Body of pancreas (tissue), 4 donors: ENCODE results near the gene HMCN2. TPM values are rescaled to one million over a fixed set of nuclear protein-coding genes. Genes with fewer than 3 reads are reported as not detected.

Experiments used
- ATAC-seq: fragments of 150-250 bp; one replicate; pipeline ENCODE4 v1.9.1; 2016
- DNase-seq, 4 donors: peaks; one replicate each; pipeline ENCODE4 v3.0.0-alpha.2; 2019
- H3K27ac ChIP-seq, 4 donors: fragments of 200-600 bp; sonication (generic); 1 replicate in 3 of 4; 2 replicates in 1 of 4; pipeline versions ENCODE4 v1.5.1 to v1.6.1; 2016 to 2019; ENCODE audit warnings: mild to moderate bottlenecking in 1 of 4, mixed read lengths in 1 of 4, moderate library complexity in 1 of 4
- H3K27me3 ChIP-seq, 2 donors: fragments of 200-600 bp; sonication (generic); one replicate each; pipeline ENCODE4 v1.6.0; 2016; ENCODE audit warnings: mild to moderate bottlenecking in 1 of 2
- H3K36me3 ChIP-seq, 2 donors: fragments of 200-600 bp; sonication (generic); replicated peaks in 1 of 2; 2 replicates each; pipeline ENCODE4 v1.5.1; 2016; ENCODE audit warnings: low read depth in 2 of 2; ENCODE audit not compliant: insufficient read depth in 1 of 2
- H3K4me1 ChIP-seq: fragments of 200-600 bp; sonication (generic); one replicate; pipeline ENCODE4 v1.6.0; 2016
- H3K4me3 ChIP-seq, 2 donors: fragments of 200-600 bp; sonication (generic); 1 replicate in 1 of 2; 2 replicates in 1 of 2; pipeline ENCODE4 v1.5.1; 2016 to 2019
- H3K9me3 ChIP-seq, 3 donors: fragments of 200-600 bp; sonication (generic); 1 replicate in 2 of 3; 2 replicates in 1 of 3; pipeline ENCODE4 v1.5.1; 2016
- POLR2A ChIP-seq, 3 donors: fragments of 450-650 bp; IDR thresholded peaks; one replicate each; pipeline ENCODE4 v1.6.1; 2016; ENCODE audit warnings: antibody characterized with exemption in 3 of 3, mild to moderate bottlenecking in 2 of 3
- WGBS, 2 donors: methylation state at CpG; one replicate each; pipeline ENCODE4 v1.1.5; 2017; 5-methylcytosine and 5-hydroxymethylcytosine counted together
- intact Hi-C: fragments of 100-400 bp; cut with DNase I; formaldehyde crosslinking; loops from one replicate; pipeline ENCODE4 v1.15.1; 2023
- total RNA-seq, 2 donors: library from RNA; depleted of rRNA; stranded (reverse); fragments of >200 nt; gene quantifications; one replicate each; pipeline ENCODE4 v1.1.0, GENCODE V29; 2016
- TF ChIP-seq, protein P1 (sequence below), 7 experiments: fragments of 450-650 bp in 4 of 7; fragments of 200-600 bp in 3 of 7; sonication (generic) in 3 of 7; IDR thresholded peaks; one replicate each; pipeline ENCODE4 v1.5.1; 2016 to 2019; ENCODE audit warnings: antibody characterized with exemption in 7 of 7

Gene HMCN2
- total RNA-seq, 2 donors from 2014 or later: 0.78 to 3.6 TPM

DNA sequence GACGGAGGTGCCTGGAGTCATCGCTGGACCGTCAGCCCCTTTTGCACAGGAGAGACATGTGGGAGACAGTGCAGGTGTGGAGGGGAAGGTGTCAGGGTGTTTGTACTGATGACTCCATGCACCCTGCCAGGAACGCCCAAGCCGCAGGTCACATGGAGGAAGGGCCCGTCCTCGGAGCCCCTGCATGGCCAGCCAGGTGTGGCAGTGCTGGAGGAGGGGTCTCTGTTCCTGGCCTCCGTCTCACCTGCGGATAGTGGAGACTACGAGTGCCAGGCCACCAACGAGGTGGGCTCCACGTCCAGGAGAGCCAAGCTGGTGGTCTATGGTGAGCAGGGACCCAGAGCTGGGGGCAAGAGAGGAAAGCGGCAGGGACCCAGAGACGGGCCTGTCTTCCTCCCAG lies 81.5 kb downstream of the HMCN2 start:
- ATAC-seq (no peak), DNase-seq (no peak)
- Histone ChIP-seq H3K27me3 (peaks cover 0 to 3% of the 10 kb centered on the region in 2 donors), H3K27ac (no peak overlapping the region), H3K36me3 (no peaks in the 10 kb centered on the region), H3K9me3 (no peaks in the 10 kb centered on the region), H3K4me3 (no peak overlapping the region), H3K4me1 (no peaks in the 10 kb centered on the region)
- intact Hi-C loops: no loop called here
- 38% methylated on average over 8 to 10 of the region's 14 CpGs for WGBS, 2 donors
- no peak for TF ChIP-seq POLR2A (IDR thresholded peaks at IDR 0.05)
- TF ChIP-seq, protein P1, sequence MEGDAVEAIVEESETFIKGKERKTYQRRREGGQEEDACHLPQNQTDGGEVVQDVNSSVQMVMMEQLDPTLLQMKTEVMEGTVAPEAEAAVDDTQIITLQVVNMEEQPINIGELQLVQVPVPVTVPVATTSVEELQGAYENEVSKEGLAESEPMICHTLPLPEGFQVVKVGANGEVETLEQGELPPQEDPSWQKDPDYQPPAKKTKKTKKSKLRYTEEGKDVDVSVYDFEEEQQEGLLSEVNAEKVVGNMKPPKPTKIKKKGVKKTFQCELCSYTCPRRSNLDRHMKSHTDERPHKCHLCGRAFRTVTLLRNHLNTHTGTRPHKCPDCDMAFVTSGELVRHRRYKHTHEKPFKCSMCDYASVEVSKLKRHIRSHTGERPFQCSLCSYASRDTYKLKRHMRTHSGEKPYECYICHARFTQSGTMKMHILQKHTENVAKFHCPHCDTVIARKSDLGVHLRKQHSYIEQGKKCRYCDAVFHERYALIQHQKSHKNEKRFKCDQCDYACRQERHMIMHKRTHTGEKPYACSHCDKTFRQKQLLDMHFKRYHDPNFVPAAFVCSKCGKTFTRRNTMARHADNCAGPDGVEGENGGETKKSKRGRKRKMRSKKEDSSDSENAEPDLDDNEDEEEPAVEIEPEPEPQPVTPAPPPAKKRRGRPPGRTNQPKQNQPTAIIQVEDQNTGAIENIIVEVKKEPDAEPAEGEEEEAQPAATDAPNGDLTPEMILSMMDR (IDR thresholded peaks at IDR 0.05): no peak

DNA sequence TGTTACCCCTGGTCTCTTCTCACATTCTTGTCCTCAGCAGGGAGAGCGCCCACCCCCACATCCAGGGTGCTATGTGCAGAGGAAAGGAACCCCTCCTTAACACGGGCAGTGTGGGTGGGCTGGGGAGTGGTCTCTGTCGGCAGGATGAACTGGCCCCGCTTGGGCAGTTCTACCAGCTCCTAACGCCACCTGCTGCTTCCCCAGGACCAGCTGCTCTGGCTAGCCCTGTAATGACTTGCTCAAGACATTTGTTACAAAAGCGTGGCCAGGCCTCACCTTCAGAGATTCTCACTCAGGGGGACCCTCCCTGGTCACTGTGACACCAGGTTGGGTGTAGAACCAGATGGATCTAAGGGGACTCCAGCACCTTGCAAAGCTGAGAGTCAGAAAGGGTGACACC lies 82.4 kb downstream of the HMCN2 start:
- intact Hi-C loops: no loop called here
- DNase-seq: no peak
- Histone ChIP-seq H3K27ac (no peak overlapping the region), H3K4me3 (no peak overlapping the region), H3K27me3 (peaks cover 0 to 3% of the 10 kb centered on the region in 2 donors), H3K4me1 (no peaks in the 10 kb centered on the region), H3K36me3 (no peaks in the 10 kb centered on the region), H3K9me3 (no peaks in the 10 kb centered on the region)
- 35 to 36% methylated on average over 2 to 6 of the region's 6 CpGs for WGBS, 2 donors
- no peak for ATAC-seq
- TF ChIP-seq POLR2A (IDR thresholded peaks at IDR 0.05): no peak
- TF ChIP-seq, protein P1 (IDR thresholded peaks at IDR 0.05): no peak

DNA sequence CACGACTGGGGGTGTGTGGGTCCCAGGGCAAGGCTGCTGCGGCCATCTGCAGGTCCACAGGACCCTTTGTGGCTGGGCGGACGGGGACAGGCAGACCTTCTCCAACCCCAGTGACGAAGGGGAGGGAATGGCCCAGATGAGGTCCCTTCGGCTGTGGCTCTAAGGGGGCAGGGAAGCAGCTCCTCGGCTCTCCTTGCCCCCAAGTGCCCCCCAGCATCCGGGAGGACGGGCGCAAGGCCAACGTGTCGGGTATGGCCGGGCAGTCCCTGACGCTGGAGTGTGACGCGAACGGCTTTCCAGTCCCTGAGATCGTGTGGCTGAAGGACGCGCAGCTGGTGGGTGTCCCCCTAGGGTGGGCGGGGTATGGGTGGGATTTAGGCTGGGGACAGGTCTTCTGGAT lies 82.8 kb downstream of the HMCN2 start:
- Histone ChIP-seq H3K4me1 (no peaks in the 10 kb centered on the region), H3K27me3 (peaks cover 0 to 3% of the 10 kb centered on the region in 2 donors), H3K9me3 (no peaks in the 10 kb centered on the region), H3K4me3 (no peak overlapping the region), H3K36me3 (no peaks in the 10 kb centered on the region), H3K27ac (no peak overlapping the region)
- no peak for ATAC-seq
- no peak for DNase-seq
- TF ChIP-seq, protein P1 (IDR thresholded peaks at IDR 0.05): no peak
- no peak for TF ChIP-seq POLR2A (IDR thresholded peaks at IDR 0.05)
- intact Hi-C loops: no loop called here
- WGBS, 2 donors: 64 to 83% methylated on average over 8 to 19 of the region's 21 CpGs

GRCh38 chr9:130348881-130349280 lies 83.3 kb downstream of the HMCN2 start:
- no peak overlapping the region for H3K27ac ChIP-seq
- DNase-seq: no peak
- no peaks in the 10 kb centered on the region for H3K36me3 ChIP-seq
- H3K4me3 ChIP-seq: no peak overlapping the region
- intact Hi-C loops: no loop called here
- no peaks in the 10 kb centered on the region for H3K4me1 ChIP-seq
- peaks cover 0 to 3% of the 10 kb centered on the region in 2 donors for H3K27me3 ChIP-seq
- WGBS, 2 donors: 54 to 60% methylated on average over 6 to 7 of the region's 8 CpGs
- TF ChIP-seq POLR2A (IDR thresholded peaks at IDR 0.05): no peak
- TF ChIP-seq, protein P1 (IDR thresholded peaks at IDR 0.05): no peak
- ATAC-seq: no peak
- H3K9me3 ChIP-seq: no peaks in the 10 kb centered on the region

DNA sequence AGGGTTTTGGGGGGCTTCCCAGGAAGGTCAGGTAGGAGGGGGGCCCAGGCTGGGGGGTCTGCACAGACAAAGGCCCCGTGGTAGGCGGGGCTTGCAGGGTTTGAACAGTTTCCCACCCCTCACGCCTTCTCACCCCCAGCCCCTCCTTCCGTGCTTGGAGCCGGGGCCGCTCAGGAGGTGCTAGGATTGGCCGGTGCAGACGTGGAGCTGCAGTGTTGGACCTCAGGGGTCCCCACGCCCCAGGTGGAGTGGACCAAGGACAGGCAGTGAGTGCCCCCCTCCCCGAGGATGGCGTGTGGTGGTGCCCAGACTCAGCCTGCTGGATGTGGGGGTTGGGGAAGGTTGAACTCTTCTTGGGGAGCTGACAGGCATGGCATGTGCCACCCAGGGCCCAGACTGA lies 83.8 kb downstream of the HMCN2 start:
- Histone ChIP-seq H3K27me3 (peaks cover 0 to 3% of the 10 kb centered on the region in 2 donors), H3K9me3 (no peaks in the 10 kb centered on the region), H3K4me1 (no peaks in the 10 kb centered on the region), H3K27ac (no peak overlapping the region), H3K4me3 (no peak overlapping the region), H3K36me3 (no peaks in the 10 kb centered on the region)
- ATAC-seq (no peak), DNase-seq (no peak)
- TF ChIP-seq POLR2A (IDR thresholded peaks at IDR 0.05): no peak
- TF ChIP-seq, protein P1 (IDR thresholded peaks at IDR 0.05): no peak
- intact Hi-C loops: no loop called here
- 60% methylated on average over 11 of the region's 11 CpGs; no CpG with 5 or more reads in 1 of the 2 donors for WGBS, 2 donors
